Stimulated activated CD4-positive, alpha-beta T cell treated with anti-CD3 and anti-CD28 coated beads, Interleukin-15, amount 100 ng/mL, for 24 hours (primary cell): ENCODE results near the gene CD247.

Experiments used
- DNase-seq: peaks from one replicate; pipeline ENCODE4 v3.0.0-alpha.2; 2020

Gene CD247

GRCh38 chr1:167455786-167456446 lies 62.4 kb downstream of the CD247 start:
- peak; percentile 59 for DNase-seq

- DNase-seq, result peak; percentile 87
Observed at GRCh38 chr1:167454894-167455785, 63.2 kb downstream of the CD247 start.

GRCh38 chr1:167454304-167454893 lies 63.9 kb downstream of the CD247 start:
- no peak for DNase-seq

- no peak for DNase-seq
Observed at GRCh38 chr1:167453123-167453522, 65.2 kb downstream of the CD247 start.

GRCh38 chr1:167452483-167452882 lies 65.8 kb downstream of the CD247 start:
- no peak for DNase-seq

- no peak for DNase-seq
Observed at GRCh38 chr1:167450843-167451242, 67.5 kb downstream of the CD247 start.

GRCh38 chr1:167447521-167448136 lies 70.7 kb downstream of the CD247 start:
- peak; percentile 83 for DNase-seq

- no peak for DNase-seq
Observed at GRCh38 chr1:167446966-167447365, 71.4 kb downstream of the CD247 start.

GRCh38 chr1:167443757-167444156 lies 74.6 kb downstream of the CD247 start:
- DNase-seq, result no peak

GRCh38 chr1:167442854-167443565 lies 75.3 kb downstream of the CD247 start:
- no peak for DNase-seq

- DNase-seq, result peak; percentile 91
Observed at GRCh38 chr1:167442142-167442848, 76.0 kb downstream of the CD247 start.

- DNase-seq, result no peak
Observed at GRCh38 chr1:167441222-167441621, 77.1 kb downstream of the CD247 start.

GRCh38 chr1:167440776-167441175 lies 77.6 kb downstream of the CD247 start:
- DNase-seq, result no peak

GRCh38 chr1:167440345-167440744 lies 78.0 kb downstream of the CD247 start:
- DNase-seq, result no peak

GRCh38 chr1:167439301-167439988 lies 78.9 kb downstream of the CD247 start:
- peak; percentile 52 for DNase-seq

GRCh38 chr1:167438171-167439138 lies 79.9 kb downstream of the CD247 start:
- DNase-seq, result no peak

GRCh38 chr1:167435484-167435883 lies 82.8 kb downstream of the CD247 start:
- no peak for DNase-seq

GRCh38 chr1:167434306-167434705 lies 84.0 kb downstream of the CD247 start:
- no peak for DNase-seq

- DNase-seq, result no peak
Observed at GRCh38 chr1:167433884-167434283, 84.4 kb downstream of the CD247 start.

- no peak for DNase-seq
Observed at GRCh38 chr1:167432780-167433179, 85.5 kb downstream of the CD247 start.
